DND-41 (cell line): ENCODE measurements around the gene CATSPERD.

ENCODE experiments used
- EZH2 ChIP-seq: IDR thresholded peaks from 3 replicates; pipeline ENCODE4 v1.6.1; 2012; ENCODE audit warnings: borderline replicate concordance, low read depth, mild to moderate bottlenecking, moderate library complexity, low read length, inconsistent platforms; ENCODE audit not compliant: severe bottlenecking
- TF ChIP-seq, protein P1 (sequence below): IDR thresholded peaks from 2 replicates; pipeline ENCODE4 v1.5.1; 2012; ENCODE audit warnings: borderline replicate concordance, low read length, moderate library complexity, mild to moderate bottlenecking; ENCODE audit not compliant: poor library complexity, severe bottlenecking; ENCODE audit errors: extremely low read depth

DNA sequence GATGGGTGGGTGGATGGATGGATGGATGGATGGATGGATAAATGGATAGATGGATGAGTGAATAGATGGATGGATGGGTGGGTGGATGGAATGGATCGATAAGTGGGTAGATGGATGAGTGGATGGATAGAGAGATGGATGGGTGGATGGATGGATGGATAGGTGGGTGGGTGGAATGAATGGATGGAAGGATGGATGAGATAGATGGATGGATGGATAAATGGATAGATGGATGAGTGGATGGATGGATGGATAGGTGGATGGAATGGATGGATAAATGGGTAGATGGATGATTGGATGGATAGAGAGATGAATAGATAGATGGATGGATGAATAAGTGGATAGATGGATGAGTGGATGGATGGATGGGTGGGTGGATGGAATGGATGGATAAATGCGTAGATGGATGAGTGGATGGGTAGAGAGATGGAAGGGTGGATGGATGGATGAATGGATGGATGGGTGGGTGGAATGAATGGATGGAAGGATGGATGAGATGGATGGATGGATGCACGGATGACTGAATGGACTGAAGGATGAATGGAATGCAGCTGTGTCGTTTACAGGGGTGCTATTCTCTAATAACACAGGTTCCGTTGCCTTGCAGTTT is 42.3 kb downstream of the CATSPERD start:
- TF ChIP-seq, protein P1, sequence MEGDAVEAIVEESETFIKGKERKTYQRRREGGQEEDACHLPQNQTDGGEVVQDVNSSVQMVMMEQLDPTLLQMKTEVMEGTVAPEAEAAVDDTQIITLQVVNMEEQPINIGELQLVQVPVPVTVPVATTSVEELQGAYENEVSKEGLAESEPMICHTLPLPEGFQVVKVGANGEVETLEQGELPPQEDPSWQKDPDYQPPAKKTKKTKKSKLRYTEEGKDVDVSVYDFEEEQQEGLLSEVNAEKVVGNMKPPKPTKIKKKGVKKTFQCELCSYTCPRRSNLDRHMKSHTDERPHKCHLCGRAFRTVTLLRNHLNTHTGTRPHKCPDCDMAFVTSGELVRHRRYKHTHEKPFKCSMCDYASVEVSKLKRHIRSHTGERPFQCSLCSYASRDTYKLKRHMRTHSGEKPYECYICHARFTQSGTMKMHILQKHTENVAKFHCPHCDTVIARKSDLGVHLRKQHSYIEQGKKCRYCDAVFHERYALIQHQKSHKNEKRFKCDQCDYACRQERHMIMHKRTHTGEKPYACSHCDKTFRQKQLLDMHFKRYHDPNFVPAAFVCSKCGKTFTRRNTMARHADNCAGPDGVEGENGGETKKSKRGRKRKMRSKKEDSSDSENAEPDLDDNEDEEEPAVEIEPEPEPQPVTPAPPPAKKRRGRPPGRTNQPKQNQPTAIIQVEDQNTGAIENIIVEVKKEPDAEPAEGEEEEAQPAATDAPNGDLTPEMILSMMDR, result no peak
- TF ChIP-seq EZH2, result no peak
